IPS-18c (cell line): ENCODE results near the gene SNRPB2.

Experiments used
- H3K4me3 ChIP-seq: 2 replicates; pipeline ENCODE4 v1.7.0; 2013; ENCODE audit warnings: low read depth, mild to moderate bottlenecking, low read length, moderate library complexity; ENCODE audit not compliant: insufficient read depth
- H3K9me3 ChIP-seq: one replicate; pipeline ENCODE4 v1.6.1; 2013; ENCODE audit warnings: mild to moderate bottlenecking, low read length, moderate library complexity; ENCODE audit not compliant: control insufficient read depth, insufficient read depth

SNRPB2 gene

GRCh38 chr20:16713066-16713465 lies 16.8 kb upstream of the SNRPB2 start:
- Histone ChIP-seq H3K9me3 (no peaks in the 10 kb centered on the region), H3K4me3 (no peak overlapping the region)

- H3K4me3 ChIP-seq, result no peak overlapping the region
These were observed 15.6 kb upstream of the SNRPB2 start for GRCh38 chr20:16714242-16714641.

GRCh38 chr20:16714751-16715150 lies 15.1 kb upstream of the SNRPB2 start:
- Histone ChIP-seq H3K4me3 (no peak overlapping the region), H3K9me3 (no peaks in the 10 kb centered on the region)

More at GRCh38 chr20:16714242-16714641, 15.6 kb upstream of the SNRPB2 start:
- no peaks in the 10 kb centered on the region for H3K9me3 ChIP-seq

- Histone ChIP-seq H3K9me3 (no peaks in the 10 kb centered on the region), H3K4me3 (no peak overlapping the region)
These were observed 10.4 kb upstream of the SNRPB2 start for GRCh38 chr20:16719421-16719820.

- no peak overlapping the region for H3K4me3 ChIP-seq
- H3K9me3 ChIP-seq, result no peaks in the 10 kb centered on the region
These were observed 746 bp upstream of the SNRPB2 start for GRCh38 chr20:16729080-16729479.

GRCh38 chr20:16732506-16733152 lies 2.8 kb downstream of the SNRPB2 start:
- H3K9me3 ChIP-seq, result no peaks in the 10 kb centered on the region
- H3K4me3 ChIP-seq, result no peak overlapping the region

GRCh38 chr20:16740365-16741072 lies 10.7 kb downstream of the SNRPB2 start:
- H3K4me3 ChIP-seq, result no peak overlapping the region
- no peaks in the 10 kb centered on the region for H3K9me3 ChIP-seq

GRCh38 chr20:16744178-16744807 lies 14.5 kb downstream of the SNRPB2 start:
- no peak overlapping the region for H3K4me3 ChIP-seq

GRCh38 chr20:16745204-16745603 lies 15.4 kb downstream of the SNRPB2 start:
- H3K9me3 ChIP-seq, result no peaks in the 10 kb centered on the region

More at GRCh38 chr20:16744178-16744807, 14.5 kb downstream of the SNRPB2 start:
- no peaks in the 10 kb centered on the region for H3K9me3 ChIP-seq

GRCh38 chr20:16747291-16747811 lies 17.5 kb downstream of the SNRPB2 start:
- Histone ChIP-seq H3K4me3 (no peak overlapping the region), H3K9me3 (no peaks in the 10 kb centered on the region)

More at GRCh38 chr20:16745204-16745603, 15.4 kb downstream of the SNRPB2 start:
- no peak overlapping the region for H3K4me3 ChIP-seq

GRCh38 chr20:16748308-16748900 lies 18.6 kb downstream of the SNRPB2 start, which contains the start of gene OTOR:
Gene OTOR, plus strand, starts transcription at chr20:16748358. Its CDS starts 44 bp downstream, at chr20:16748402.
- Histone ChIP-seq H3K9me3 (no peaks in the 10 kb centered on the region), H3K4me3 (no peak within 1 kb of the TSS)

- Histone ChIP-seq H3K9me3 (no peaks in the 10 kb centered on the region), H3K4me3 (no peak overlapping the region)
These were observed 19.7 kb downstream of the SNRPB2 start for GRCh38 chr20:16749573-16749972.

- Histone ChIP-seq H3K9me3 (no peaks in the 10 kb centered on the region), H3K4me3 (no peak overlapping the region)
These were observed 22.3 kb downstream of the SNRPB2 start for GRCh38 chr20:16752082-16752481.

- H3K4me3 ChIP-seq, result no peak overlapping the region
- H3K9me3 ChIP-seq, result no peaks in the 10 kb centered on the region
These were observed 23.1 kb downstream of the SNRPB2 start for GRCh38 chr20:16752901-16753300.

- Histone ChIP-seq H3K9me3 (peaks cover 3% of the 10 kb centered on the region), H3K4me3 (no peak overlapping the region)
These were observed 28.8 kb downstream of the SNRPB2 start for GRCh38 chr20:16758454-16759180.

GRCh38 chr20:16759181-16759563 lies 29.3 kb downstream of the SNRPB2 start:
- H3K9me3 ChIP-seq, result peaks cover 3% of the 10 kb centered on the region

More at GRCh38 chr20:16759181-16759563, 29.3 kb downstream of the SNRPB2 start:
- H3K4me3 ChIP-seq, result no peak overlapping the region
